Testis (tissue), 2 donors: ENCODE measurements around the gene DLG2.

ENCODE experiments used
- CTCF ChIP-seq, 3 experiments: fragments of 450-650 bp in 2 of 3; fragments of 200-600 bp in 1 of 3; sonication (generic) in 1 of 3; IDR thresholded peaks; one replicate each; pipeline ENCODE4 v1.5.1; 2016 to 2019; ENCODE audit warnings: antibody characterized with exemption in 3 of 3, mild to moderate bottlenecking in 2 of 3, moderate library complexity in 1 of 3
- POLR2A ChIP-seq: fragments of 450-650 bp; IDR thresholded peaks from one replicate; pipeline ENCODE4 v1.6.1; 2017; ENCODE audit warnings: antibody characterized with exemption, mild to moderate bottlenecking, moderate library complexity

- TF ChIP-seq CTCF (IDR thresholded peaks at IDR 0.05) (no peak), POLR2A (no peak)
These were observed 20.6 kb upstream of the DLG2 start, which contains the start of gene TMEM126A for GRCh38 chr11:85647604-85648299.
